IPS-NIHi7 (cell line): ENCODE results near the gene BCL2.

ENCODE experiments used
- DNase-seq: peaks from one replicate; pipeline ENCODE4 v3.0.0; 2012; ENCODE audit warnings: mixed read lengths; ENCODE audit errors: extremely low spot score

BCL2 gene

DNA sequence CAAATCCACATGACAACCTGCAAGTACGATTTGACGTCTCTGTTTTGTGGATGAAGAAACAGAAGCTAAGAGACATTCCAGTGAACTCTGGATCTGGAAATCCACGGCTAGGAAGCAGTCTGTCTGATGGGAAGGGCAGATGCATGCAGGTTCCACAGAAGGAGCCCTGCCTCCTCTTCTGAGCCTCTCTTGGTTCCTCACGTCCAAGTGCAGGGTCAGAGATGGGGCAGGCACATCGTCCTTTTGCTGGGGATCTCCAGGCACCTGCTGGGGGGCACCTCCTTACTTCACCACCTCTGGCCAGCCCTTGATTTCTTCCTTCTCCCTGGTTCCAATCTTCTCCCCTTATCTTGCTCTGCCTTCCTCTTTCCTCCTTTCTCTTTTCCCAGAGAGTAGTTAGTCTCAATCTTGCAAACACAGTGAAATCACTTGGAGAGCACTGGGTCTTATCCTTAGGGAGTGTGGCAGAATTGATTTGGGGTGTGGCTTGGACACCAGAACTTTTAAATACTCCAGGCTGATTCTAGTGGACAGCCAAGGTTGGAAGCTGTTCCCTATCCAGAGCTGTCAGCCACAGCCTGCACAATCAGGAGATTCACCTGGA, 137.8 kb downstream of the BCL2 start:
- DNase-seq: no peak

DNA sequence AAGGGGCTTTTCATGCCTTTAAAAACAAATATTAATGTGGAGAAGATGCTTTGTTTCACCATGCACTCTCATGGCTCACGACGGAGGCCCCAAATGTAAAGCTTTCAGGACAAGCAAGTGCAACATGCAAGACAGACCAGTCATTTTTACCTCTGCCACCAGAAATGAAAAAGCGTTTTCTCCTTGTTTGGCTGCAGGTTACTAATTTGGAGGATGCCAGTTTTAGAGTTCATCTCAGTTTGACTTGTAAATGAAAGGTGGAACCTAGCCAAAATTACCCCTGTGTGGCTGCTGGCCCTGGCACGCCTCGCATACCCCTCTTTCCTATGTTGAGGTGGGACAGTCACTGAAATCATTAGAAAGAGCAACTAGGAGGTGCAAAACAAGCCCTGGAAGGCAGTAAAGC, 138.6 kb downstream of the BCL2 start:
- DNase-seq: no peak

DNA sequence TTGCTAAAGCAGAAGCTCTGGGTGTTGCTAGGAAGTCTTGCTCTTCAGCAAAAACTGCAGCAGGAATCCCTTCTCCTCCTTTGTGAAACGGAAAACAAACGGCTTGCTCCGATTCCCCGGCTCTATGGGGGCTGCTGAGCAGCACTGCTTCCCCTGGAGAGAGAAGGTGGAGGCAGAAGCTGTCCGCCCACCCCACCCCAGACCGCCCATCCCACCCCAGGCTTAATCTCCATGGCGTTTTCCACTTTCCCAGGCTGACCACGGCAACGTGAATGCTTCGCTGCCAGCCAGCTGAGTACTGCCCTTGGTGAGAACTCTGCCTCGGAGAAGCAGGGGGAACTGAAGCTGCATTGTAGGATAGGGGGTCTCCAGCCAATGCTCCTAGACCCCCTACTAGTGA, 139.2 kb downstream of the BCL2 start:
- no peak for DNase-seq

DNA sequence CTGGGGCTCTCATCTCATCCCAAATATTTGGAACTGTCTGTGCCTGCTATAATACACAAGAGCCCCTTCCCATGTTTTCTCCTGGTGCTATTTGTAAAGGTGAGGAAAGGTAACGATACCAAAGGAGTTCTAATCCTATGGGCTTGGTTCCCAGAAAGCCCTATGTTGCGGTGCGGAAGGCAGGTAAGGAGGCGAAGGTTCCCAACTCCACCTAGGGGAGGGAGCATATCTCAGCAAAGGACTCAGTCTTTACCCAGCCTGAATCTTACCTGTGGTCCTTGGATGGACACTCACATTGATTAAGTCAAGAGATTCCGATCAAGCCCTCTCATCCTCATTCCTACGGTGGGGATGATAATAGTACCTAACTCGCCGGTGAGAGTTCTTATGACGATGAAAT, 140.1 kb downstream of the BCL2 start:
- peak; percentile 32 for DNase-seq

DNA sequence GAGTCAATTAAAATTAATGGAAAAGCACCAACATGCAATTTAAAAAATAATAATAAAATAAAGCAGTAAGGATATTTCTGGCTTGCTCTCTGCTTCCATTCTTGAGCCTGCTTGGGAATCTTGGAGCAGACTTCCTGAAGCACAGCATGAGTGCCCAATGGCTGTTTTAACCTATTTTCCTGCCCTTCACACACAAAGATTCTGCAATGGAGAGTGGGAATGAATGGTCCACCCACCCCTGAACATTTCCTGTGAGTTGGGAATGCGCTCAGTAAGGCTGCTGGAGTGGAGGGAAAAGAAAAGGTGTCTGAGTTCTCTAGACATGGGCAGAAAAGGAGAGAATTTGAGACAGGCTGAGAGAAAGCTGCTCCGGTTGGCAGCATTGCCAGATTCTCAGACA, 140.6 kb downstream of the BCL2 start:
- DNase-seq: no peak

DNA sequence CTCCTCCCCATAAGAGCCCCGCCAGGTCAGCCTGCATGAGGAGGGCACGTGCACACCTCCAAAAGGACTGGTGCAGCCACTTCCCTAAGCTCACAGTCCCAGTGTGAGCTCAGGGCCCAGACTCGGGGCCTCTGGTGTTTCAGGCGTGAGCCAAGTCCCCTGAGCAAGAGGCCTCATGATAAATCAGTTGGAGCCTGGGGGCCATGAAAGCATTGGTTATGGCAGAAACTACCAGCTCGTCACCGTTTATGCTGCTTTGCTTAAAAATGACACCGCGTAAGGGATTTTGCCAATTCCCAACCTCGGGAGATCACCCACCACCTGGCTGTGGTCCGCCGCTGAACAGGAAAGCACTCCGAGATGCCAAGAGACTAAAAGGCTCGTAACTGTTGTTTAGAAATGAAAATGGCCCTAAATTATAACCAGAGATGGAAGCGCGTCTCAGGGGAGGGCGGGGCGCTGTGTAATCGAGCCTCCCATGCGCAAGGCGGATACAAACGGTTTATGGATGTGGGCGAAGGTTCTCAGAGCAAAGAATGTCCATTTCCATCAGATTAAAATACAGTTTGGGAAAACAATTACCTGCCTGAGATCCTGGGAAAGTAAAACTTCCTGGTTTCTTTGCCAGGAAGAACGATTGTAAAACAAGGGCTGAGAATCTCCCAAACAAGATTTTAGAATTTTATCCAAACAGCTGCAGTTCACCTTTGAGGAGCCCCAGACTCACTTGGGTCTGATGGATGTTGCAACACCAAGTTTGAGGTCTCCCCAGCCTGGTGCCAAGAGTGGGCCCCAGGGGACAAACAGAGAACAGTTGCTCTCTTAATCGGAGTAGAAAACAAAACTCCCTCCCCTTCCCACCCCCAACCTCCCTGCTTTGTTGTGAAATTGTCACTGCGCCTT, 141.4 kb downstream of the BCL2 start:
- DNase-seq: no peak

DNA sequence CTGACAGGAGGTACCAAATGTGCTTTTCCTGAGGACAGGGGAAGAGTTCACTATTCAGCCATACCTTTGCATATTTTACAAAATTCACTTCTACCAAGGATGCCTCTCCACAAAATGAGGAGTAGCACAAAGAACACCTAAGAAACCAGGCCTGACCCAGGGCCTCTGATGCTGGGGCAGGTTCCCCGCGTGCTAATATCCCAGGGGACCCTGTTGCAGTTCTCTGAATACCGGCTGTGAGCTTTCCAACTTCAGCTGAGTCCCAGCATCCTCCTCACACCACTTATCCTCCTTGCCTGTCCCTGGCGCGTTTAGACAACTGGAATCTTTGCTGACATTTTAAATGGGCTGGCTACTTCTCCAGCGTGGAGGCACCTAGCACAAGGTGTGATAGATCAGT, 142.3 kb downstream of the BCL2 start:
- no peak for DNase-seq

DNA sequence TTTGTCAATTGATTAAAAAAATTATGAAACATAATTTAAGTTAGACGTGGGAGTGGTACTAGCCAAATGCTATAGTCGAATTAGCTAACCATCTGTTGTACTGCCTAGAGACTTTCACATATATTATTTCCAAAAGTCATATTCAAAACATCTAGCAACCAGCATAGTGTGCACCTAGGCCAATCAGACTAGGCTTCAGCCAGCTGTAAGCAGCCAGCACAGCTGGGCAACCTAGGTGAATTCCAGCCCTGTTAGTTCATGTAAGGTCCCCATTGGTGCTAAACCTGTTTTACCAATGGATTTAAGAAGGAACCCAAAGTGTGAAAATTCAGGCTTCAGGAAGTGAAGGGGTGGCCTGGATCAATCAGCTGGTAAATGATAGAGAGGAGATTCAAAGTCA, 144.3 kb downstream of the BCL2 start:
- no peak for DNase-seq

DNA sequence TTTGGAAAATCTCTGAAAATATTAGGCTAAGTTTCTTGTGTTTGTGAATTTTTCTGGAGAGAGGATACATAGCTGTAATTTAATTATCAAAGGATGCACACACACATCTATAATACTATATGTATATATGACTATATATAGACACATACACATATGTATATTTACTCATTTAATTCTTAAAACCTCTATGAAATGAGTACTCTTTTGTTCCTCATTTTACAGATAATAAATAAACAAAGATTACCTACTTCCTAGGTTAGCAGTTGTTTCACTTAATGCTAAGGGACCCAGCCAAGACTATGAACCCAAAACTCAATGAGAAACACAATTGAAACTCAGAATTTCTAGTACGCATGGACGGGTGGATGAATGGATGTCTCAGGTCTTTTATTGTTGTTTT, 145.6 kb downstream of the BCL2 start:
- no peak for DNase-seq

DNA sequence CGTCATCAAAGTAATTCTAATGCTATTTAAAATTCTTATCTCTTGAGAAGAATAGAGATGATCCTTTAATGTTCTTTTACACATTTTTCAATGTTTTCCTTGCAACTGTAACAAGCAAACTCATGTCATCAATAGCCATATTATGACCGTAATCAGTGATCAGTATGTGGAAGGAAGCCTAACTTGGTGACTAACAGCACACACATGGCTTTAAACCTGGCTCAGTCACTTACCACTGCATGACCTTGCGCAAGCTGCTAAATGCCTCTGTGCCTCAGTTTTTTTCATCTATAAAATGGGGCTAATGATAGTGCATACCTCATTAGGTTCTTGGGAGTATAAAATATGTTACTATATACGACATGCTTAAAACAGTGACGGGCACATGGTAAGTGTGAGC, 149.7 kb downstream of the BCL2 start:
- no peak for DNase-seq

DNA sequence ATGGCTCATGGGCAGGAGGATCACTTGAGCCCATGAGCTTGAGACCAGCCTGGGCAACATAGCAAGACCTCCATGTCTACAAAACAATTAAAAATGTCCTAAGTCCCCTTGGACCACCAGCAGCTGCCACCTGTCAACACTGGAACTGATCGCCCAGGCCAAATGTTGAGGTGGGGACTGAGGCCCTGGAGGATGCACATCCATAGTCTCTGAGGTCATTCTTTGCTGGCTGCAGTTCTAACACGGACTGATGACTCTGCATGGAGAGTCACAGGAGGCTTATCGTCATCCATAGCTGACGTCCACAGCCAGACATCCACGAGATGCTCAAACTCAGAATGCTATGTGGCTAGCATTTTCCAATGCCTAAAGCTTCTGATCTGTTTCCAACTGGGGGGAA, 151.3 kb downstream of the BCL2 start:
- DNase-seq: no peak

DNA sequence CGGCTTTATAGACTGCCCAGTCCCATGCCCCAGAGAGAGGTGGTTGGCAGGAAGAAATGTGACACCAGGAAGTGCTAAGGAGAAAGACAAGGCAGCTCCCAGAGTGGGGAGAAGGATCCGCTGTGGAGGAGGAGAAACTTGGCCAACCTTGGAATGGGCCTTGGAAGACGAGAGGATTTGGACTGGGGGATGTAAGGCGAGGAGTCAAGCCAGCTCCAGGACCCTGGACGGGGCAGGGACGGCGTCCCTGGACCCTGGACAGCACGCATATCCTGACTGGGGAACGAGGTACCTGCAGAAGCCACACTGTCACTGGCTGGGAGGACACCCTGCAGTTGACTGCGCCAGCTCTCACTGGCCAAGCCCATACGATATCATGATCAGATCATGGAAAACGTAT, 153.4 kb downstream of the BCL2 start:
- DNase-seq: no peak

DNA sequence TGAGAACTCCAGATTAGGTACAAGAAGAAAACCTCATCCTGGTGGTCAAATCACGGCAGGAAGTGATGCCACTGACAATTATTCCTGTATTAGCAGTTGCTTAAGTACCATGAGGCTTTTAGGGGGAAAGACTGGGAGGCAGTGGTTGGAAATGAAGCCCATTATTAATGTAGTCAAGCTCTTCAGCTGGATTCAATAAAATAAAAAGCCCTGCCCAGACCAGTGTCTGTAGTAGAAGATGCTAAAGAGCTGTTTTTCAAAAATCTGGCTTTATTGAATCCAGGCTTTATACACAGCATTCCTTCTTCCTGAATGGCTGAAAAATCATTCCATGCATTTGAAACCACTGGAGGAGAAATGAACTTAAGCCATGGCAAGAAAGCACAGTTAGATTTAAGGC, 155.2 kb downstream of the BCL2 start:
- no peak for DNase-seq

DNA sequence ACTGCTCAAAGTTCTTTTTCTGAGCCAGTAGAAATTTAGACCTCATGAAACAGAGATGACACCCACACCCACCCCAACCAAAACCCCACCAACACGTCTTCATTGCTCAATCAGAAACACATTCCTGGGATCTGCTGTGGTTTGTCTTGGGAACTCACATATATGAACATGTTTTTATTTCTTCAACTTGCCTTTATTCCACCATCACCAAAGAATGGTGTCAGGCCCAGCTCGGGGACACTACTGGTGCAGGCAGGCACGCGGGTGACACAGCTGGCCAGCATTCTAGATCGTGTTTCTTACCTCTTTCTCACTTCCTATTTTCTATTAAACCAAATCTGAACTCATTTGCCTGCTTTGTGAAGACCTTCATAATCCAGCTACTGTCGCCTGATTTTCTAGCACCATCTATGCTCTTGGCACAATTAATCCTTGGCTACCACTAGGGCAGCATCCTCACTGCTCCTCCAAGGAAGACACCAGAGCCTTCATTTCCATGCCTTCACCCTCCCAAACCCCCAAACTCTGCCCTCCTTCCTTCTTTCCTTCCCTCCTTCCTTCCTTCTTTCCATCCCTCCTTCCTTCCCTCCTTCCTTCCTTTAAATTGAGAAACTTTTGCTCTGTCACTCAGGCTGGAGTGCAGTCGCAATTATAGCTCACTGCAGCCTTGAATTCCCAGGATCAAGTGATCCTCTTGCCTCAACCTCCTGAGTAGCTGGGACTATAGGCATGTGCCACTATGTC, 157.1 kb downstream of the BCL2 start:
- no peak for DNase-seq

DNA sequence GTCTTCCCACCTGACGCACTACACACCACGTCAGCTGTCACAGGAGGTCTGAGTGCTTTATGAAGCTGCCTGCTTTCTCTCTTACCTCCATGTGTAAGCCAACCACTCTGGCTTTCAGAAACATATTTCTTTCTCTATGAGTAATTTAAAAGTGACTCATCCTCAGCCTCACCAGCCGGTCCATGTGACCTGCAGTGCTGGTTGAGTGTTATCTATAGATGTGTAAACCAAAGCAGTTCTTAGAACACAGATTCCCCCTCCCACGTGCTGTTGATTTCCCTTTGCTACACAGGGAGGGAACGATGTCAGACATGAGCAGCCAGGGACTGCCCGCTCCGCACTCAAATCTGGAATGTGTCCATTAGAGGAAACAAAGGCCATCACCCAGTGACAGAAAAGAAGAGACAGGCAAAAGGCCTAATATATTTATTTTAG, 157.8 kb downstream of the BCL2 start:
- DNase-seq: peak; percentile 23

DNA sequence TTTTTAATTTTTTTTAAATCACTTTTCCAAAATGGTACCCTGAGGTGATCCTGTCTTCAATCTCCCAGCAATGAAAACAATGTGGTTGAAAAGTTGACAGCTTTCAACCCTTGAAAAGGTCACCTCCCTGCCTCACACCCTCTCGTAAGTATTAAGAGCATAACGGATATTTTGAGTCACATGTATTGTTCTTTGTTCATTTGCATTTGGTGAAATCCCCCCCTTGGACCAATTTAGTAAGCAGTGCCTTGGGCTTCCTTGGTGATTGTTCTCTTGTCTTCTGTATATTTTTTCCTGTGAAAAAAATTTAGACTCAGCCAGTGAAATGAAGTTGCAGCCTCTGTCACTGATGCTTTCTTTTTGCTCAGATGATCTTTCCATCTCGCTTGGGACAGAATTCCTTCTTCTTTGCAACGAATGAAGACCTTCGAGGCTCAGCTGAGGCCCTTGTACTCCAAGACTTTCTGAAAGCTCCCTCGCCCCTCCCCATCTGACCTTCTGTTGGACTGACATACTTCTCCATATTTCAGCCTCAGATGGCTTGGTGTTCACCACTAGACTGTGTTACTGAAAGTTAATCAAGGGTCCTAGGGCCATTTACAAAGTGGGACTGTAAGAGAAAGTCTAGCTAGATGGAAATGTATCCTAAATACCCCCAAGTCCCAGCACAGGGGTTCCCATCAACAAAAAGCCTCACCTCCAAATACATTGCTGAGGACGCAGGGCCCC, 158.4 kb downstream of the BCL2 start:
- DNase-seq: no peak

DNA sequence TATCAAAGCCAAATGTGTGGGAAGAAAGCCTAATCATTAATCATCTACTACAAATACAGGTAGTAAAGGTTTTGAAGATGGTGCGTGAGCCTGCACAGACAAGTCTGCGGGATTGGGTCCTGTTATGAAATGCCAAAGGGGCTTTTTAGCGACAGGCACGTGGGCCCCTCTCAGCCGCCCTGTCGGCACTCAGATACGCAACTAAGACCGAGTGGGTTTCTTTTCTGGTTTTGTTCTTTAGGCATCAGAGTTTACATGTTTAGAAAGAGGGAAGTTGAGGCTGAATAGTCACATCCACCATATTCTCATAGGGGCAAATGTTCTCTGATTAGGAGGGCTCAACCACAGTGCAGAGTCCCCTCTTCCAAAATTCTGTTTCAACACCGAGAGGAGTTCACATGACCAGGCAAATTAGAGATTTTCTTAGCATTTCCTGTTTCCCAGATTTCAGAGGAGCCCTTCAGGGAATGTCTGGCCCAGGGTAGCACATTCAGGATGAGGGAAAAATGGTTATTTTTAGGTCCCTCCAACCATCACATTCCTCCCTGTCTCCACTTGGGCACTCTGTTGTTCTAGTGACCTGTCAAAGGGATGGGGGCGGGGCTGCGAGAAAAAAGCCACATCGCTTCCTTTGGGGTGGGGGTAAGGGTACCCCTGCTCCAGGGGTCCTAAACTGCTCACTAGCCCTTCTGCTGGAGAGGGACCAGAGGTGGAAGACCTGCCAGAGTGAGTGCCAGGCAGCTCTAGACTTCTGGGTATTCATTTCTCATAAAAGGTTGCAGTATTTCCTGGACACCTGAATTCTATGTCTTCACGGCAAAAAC, 159.2 kb downstream of the BCL2 start:
- no peak for DNase-seq

DNA sequence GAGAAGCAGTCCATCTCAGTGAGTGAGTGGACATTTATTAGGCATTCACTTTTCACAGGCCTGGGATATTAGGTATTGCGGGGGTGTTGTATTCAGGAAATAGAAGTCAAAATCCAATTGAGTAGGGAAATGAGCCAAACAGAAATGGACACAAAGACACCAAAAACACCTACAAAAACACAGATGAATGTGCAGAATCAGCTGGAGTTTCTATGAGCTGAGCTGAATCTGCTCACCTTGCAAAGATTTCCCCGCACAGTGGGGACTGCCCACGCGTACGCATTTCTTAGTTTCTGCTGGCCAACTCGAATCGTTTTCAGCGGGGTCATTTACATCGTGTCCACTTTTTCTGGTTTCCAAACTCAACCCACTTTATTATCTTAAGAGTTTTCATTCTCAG, 160.0 kb downstream of the BCL2 start:
- no peak for DNase-seq

DNA sequence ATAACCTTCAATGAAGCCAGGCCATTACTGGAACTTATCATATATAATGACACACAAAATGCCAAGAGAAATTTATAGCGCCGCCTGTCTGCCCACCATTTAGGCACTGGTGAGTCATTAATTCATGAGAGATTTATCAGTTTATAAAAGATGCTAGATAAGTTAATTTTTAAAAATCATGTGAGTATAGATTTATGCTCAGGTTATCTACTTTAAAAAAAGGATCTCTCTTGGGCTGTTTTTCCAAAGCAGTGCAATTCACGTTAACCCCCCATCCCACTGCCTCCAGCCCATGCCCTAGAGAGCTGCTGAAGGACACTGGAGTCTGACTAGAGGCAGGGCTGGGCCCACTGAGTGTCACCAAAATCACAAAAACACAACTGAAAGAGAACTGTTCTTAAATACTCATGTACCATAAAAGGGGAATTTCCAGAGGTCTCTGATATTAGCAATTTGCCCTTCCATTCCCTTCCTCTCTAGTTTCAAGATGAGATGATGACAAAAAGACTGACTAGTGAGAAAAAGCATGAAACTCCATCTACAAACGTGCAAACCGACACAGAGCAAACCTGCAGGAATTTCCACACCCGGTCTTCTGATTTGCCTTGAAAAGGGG, 160.8 kb downstream of the BCL2 start:
- DNase-seq: no peak

DNA sequence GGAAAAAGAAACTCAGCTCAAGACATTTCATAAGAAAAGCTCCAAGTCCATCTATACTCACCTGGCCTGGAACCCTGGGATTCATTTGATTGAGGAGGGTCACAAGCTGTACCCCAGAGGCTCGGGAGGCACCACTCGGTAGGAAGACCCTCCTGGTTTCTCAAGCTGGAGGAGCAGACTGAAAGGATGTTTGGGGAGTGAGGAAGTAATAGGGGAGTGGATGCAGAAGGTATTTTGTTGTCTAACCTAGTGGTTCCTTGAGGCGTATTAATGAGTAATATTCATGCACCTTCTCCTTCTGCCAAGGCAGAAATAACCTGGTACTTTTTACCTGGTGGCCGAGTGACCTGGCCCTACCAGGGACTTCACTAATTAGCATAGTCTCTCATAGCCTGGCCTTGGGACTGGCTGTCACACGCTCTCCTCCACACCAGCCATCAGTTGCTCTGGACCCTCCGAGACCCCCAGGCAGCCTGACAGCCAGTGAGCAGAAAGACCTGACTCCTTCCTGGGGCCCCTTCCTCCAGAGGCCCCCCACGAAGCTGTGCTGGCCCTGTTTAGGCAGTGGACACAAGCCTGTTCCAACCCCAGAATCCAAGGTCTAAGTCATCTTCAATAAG, 161.4 kb downstream of the BCL2 start:
- DNase-seq: no peak
